Measurements from ENCODE around the gene ROR2. TPM values are rescaled to one million over a fixed set of nuclear protein-coding genes. Genes with fewer than 3 reads are reported as not detected.

Gene ROR2
- 16.0 to 19.4 TPM (median 18.6 TPM) in 3 replicates for total RNA-seq
- long read RNA-seq, full-length matches to known transcripts = 16 of 34 reads
- long read RNA-seq, partial matches to known transcripts = 2 of 34 reads
- long read RNA-seq, other reads (novel, unspliced or antisense) = 16 of 34 reads

DNA sequence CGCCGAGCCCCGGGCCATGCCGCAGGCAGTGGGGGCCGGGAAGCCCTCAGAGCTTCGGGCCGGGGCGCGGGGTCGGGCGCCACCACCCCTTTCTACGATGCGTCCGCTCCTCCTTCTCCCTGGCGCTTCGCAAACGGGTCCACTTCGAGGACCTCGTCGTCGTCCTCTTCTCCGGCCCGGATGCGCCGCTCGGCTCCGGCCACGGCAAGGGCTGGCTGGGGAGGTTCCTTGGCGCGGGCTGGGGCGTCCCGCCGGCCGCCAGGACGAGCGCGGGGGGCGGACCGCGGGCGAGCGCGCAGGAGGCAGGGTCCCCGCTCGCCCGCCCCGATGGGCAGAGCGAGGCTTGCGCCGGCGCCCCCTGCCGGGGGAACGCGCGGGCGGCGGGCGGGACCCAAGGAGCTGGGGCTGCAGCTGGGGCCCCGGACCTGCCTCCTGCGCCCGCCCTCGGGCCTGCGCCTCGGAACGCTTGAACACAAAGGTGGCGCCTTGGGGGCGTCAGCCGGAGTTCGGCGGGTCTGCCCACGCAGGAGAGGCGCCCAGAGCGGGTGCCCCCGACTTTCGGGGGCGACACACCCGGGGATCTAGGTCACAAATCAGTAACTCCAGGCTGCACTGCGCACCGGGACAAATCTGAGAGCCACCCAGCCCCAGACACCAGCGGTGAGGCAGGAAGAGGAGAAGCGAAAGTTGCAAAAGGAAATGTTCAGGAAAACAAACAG is at the start of gene ROR2:
ROR2 (minus strand) TSS at position 283 of the 719 bp plus-strand sequence.
- peaks cover 48% of the 10 kb centered on the region for H3K4me1 Mint-ChIP-seq (ENCODE audit: low read depth)
- H3K27me3 Mint-ChIP-seq (ENCODE audit: low read depth) = no peaks in the 10 kb centered on the region

DNA sequence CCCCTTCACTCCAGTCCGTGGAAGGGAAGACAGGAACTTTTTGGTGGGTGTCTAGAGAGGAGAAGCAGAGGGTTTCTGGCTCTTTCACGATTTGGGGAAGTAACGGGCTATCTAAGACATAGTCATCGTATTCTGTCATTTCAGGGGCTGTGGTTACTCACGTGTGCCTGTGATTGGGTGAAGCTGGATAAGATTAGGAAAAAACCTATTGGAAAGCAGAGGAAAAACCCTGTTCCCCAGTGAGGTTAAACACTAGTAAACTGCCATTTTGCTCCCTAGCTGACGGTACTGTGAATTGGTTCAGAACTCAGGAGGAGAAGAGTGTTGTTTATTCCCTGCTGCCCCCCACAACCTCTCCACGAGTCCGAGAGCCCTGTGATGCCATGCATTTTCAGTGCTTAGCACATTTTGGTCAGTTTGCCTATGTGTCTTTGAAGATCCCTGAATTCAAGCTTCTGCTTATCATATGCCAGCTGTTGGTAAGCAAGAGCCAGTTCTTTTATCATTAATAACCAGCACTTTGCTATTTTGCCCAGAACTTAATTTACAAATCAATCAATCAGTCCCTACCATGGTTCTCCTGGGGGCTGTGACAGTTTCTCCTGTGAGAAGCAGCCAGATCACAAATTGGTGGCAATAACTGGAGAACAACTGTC is 45.1 kb upstream of the ROR2 start:
- Mint-ChIP-seq H3K36me3 (ENCODE audit: low read depth) (peaks cover 3% of the 10 kb centered on the region), H3K4me3 (ENCODE audit: unreplicated experiment) (no peak overlapping the region), H3K4me1 (ENCODE audit: low read depth) (no peaks in the 10 kb centered on the region), H3K27me3 (ENCODE audit: low read depth) (peaks cover 2% of the 10 kb centered on the region), H3K27ac (ENCODE audit: unreplicated experiment) (no peak overlapping the region), H3K9me3 (ENCODE audit: low read depth) (peaks cover 3% of the 10 kb centered on the region)
- TF ChIP-seq, protein P1, sequence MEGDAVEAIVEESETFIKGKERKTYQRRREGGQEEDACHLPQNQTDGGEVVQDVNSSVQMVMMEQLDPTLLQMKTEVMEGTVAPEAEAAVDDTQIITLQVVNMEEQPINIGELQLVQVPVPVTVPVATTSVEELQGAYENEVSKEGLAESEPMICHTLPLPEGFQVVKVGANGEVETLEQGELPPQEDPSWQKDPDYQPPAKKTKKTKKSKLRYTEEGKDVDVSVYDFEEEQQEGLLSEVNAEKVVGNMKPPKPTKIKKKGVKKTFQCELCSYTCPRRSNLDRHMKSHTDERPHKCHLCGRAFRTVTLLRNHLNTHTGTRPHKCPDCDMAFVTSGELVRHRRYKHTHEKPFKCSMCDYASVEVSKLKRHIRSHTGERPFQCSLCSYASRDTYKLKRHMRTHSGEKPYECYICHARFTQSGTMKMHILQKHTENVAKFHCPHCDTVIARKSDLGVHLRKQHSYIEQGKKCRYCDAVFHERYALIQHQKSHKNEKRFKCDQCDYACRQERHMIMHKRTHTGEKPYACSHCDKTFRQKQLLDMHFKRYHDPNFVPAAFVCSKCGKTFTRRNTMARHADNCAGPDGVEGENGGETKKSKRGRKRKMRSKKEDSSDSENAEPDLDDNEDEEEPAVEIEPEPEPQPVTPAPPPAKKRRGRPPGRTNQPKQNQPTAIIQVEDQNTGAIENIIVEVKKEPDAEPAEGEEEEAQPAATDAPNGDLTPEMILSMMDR (IDR thresholded peaks at IDR 0.05) = no peak
- no peak for DNase-seq (ENCODE audit: low spot score)

More for the DNA sequence above, at the start of gene ROR2:
- H3K36me3 Mint-ChIP-seq (ENCODE audit: low read depth) = no peaks in the 10 kb centered on the region
- H3K9me3 Mint-ChIP-seq (ENCODE audit: low read depth) = peaks cover 4% of the 10 kb centered on the region
- TF ChIP-seq, protein P1 (IDR thresholded peaks at IDR 0.05) = peak; percentile 81
- DNase-seq (ENCODE audit: low spot score) = no peak
- H3K27ac Mint-ChIP-seq (ENCODE audit: unreplicated experiment) = no peak within 1 kb of the TSS
- H3K4me3 Mint-ChIP-seq (ENCODE audit: unreplicated experiment) = peak within 1 kb of the TSS; percentile 73

DNA sequence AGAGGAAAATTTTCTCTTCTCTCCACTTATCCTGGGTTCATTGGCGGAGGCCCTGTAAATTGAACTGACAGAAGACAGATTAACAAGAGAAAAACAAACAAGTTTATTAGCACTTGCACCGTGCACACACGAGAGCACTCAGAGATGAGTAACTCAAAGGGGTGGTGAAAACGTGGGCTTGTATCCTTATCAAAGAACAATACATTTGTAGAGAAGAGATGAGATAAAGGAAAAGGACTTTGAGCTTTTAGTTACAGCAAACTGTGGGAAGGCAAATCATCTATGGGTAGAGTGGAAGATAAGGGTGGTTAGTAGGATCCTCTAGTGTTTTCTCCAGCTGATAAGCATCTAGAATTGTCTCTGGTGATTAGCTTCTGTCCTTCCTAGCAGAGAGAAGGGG is 44.4 kb upstream of the ROR2 start:
- TF ChIP-seq, protein P1 (IDR thresholded peaks at IDR 0.05) = no peak
- H3K27ac Mint-ChIP-seq (ENCODE audit: unreplicated experiment) = no peak overlapping the region

DNA sequence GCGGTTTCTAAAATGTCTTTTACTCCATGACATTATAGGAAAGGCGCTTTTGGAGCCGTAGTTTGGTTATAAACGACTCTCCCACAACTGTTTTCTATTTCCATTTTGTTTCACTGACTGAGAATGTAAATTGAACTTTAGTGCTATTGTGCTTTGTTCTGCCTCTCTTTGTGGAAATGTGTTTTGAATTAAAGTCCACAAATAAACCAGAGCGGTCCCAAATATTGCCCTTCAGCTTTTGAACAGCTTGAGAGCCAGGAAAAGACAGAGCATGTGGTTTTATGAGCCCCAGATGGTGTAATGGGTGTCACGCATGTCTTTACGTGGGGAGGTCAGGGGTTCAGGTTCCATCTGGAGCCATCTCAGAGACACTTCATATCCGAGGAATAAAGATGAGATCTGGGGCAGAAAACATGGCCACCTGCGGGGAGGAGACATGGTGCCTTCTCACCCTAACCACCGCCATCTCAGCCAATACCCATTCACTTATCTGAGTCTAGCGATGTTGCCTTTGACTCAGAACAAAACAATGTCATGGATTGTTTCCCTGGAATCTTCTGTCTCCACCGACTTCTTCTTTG is 42.5 kb upstream of the ROR2 start:
- no peak for DNase-seq (ENCODE audit: low spot score)
- TF ChIP-seq, protein P1 (IDR thresholded peaks at IDR 0.05) = no peak
- H3K27me3 Mint-ChIP-seq (ENCODE audit: low read depth) = peaks cover 2% of the 10 kb centered on the region

More for the DNA sequence above, 44.4 kb upstream of the ROR2 start:
- Mint-ChIP-seq H3K36me3 (ENCODE audit: low read depth) (peaks cover 4% of the 10 kb centered on the region), H3K9me3 (ENCODE audit: low read depth) (peaks cover 9% of the 10 kb centered on the region), H3K4me1 (ENCODE audit: low read depth) (no peaks in the 10 kb centered on the region), H3K27me3 (ENCODE audit: low read depth) (peaks cover 2% of the 10 kb centered on the region), H3K4me3 (ENCODE audit: unreplicated experiment) (no peak overlapping the region)
- DNase-seq (ENCODE audit: low spot score) = no peak

DNA sequence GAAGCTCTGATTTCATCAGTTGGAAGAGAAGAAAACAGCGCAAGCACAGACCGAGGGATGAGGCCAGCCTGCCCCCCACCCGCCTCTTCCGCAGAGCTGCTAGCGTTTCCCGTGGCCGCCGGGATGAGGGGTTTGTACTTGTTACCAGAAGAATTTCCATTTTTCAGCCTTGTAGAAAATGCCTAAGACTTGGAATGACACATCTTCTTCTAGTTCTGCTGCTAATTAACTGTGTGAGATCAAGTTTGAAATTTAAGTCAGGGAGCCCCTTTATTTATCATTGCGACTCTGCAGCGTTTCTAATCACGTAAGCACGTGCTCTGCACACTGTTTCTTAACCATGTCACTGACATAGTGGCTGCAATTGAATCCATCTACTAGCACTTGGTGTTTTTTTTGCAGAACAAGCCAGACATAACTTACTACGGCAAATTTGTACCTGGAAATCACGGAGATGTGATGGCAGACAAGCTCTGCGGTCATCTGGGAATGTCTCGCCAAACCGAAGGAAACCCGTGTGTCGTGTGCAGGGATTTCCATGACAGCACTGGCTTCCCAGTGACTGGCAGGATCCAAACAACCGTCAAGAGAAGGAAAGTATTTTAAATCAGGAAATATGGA is 41.8 kb upstream of the ROR2 start:
- TF ChIP-seq, protein P1 (IDR thresholded peaks at IDR 0.05) = no peak
- Mint-ChIP-seq H3K36me3 (ENCODE audit: low read depth) (peaks cover 6% of the 10 kb centered on the region), H3K9me3 (ENCODE audit: low read depth) (peaks cover 9% of the 10 kb centered on the region), H3K27ac (ENCODE audit: unreplicated experiment) (no peak overlapping the region), H3K4me1 (ENCODE audit: low read depth) (no peaks in the 10 kb centered on the region), H3K27me3 (ENCODE audit: low read depth) (peaks cover 2% of the 10 kb centered on the region), H3K4me3 (ENCODE audit: unreplicated experiment) (no peak overlapping the region)
- DNase-seq (ENCODE audit: low spot score) = no peak

More for the DNA sequence above, 42.5 kb upstream of the ROR2 start:
- H3K36me3 Mint-ChIP-seq (ENCODE audit: low read depth) = peaks cover 6% of the 10 kb centered on the region
- H3K27ac Mint-ChIP-seq (ENCODE audit: unreplicated experiment) = no peak overlapping the region
- H3K4me3 Mint-ChIP-seq (ENCODE audit: unreplicated experiment) = no peak overlapping the region
- no peaks in the 10 kb centered on the region for H3K4me1 Mint-ChIP-seq (ENCODE audit: low read depth)
- H3K9me3 Mint-ChIP-seq (ENCODE audit: low read depth) = peaks cover 9% of the 10 kb centered on the region

All from chondrocyte (in vitro differentiated cells).